Thoracic aorta (tissue), 2 donors: ENCODE measurements around the gene ITM2C. TPM values are rescaled to one million over a fixed set of nuclear protein-coding genes. Genes with fewer than 3 reads are reported as not detected.
A peak's percentile ranks its signal among the peaks of the same experiment; 100 is the strongest.

Experiments
- ATAC-seq: fragments of 150-250 bp; one replicate; pipeline ENCODE4 v1.8.0; 2017; ENCODE audit warnings: low read depth; ENCODE audit not compliant: insufficient number of reproducible peaks, low FRiP score
- DNase-seq: peaks from one replicate; pipeline ENCODE4 v3.0.0-alpha.2; 2020; ENCODE audit warnings: low spot score
- H3K27ac ChIP-seq, 2 donors: fragments of 200-600 bp; sonication (generic); 1 replicate in 1 of 2; 2 replicates in 1 of 2; pipeline ENCODE4 v1.5.1; 2016; ENCODE audit warnings: mild to moderate bottlenecking in 2 of 2, moderate library complexity in 2 of 2
- H3K27me3 ChIP-seq: fragments of 200-600 bp; sonication (generic); replicated peaks from 2 replicates; pipeline ENCODE4 v1.6.0; 2016; ENCODE audit warnings: mild to moderate bottlenecking; ENCODE audit not compliant: insufficient read depth
- H3K36me3 ChIP-seq: fragments of 200-600 bp; sonication (generic); one replicate; pipeline ENCODE4 v1.5.1; 2016
- H3K4me1 ChIP-seq, 2 donors: fragments of 200-600 bp; sonication (generic); 1 replicate in 1 of 2; 2 replicates in 1 of 2; pipeline versions ENCODE4 v1.5.1 to v1.6.0; 2016; ENCODE audit warnings: low read depth in 2 of 2, mild to moderate bottlenecking in 1 of 2; ENCODE audit not compliant: control insufficient read depth in 1 of 2
- H3K4me3 ChIP-seq: fragments of 200-600 bp; sonication (generic); 2 replicates; pipeline ENCODE4 v1.5.1; 2016; ENCODE audit warnings: mild to moderate bottlenecking
- H3K9me3 ChIP-seq: fragments of 200-600 bp; sonication (generic); 2 replicates; pipeline ENCODE4 v1.5.1; 2016
- total RNA-seq, 2 donors: library from RNA; depleted of rRNA; stranded (reverse); fragments of >200 nt; gene quantifications; one replicate each; pipeline versions ENCODE4 v1.1.0 to v1.2.3, GENCODE V29; 2016
- TF ChIP-seq, protein P1 (sequence below): fragments of 200-600 bp; sonication (generic); IDR thresholded peaks from one replicate; pipeline ENCODE4 v1.5.1; 2019; ENCODE audit warnings: antibody characterized with exemption

ITM2C gene
- total RNA-seq, 2 donors from 2014 or later: 65.5 to 70.6 TPM

DNA sequence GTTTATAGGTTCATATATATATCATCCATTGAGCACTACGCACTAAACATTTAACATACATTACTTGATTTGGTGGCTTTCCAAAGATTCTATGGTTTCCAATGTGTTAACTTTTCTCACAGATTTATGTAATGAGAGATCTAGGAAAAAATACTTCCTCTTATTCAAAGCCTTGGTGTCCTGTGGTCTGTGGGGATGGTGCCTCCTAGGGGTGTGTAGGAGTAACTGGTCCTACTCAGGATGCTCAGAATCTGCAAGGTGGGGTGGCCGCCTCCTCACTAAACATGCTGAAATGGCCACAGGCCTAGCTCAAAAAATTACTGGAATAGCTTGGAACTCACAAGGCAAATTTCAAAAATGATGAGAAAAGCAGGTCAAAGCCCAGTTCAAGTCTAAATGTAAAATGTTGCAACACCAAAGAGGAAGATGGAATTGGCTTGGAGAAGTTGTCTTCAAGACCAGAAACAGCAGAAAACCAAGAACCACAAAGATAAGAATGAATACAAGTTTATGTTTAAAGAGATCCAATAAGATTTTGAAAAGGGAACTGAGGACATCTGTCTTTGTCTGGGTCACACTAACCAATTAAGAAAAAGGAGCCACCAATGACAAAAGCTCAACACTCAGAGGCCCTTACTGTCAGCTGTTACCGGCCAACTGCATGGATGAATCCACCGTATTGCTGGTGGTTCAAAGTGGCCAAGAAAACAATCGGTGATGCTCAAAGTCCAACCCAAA is 48.8 kb downstream of the ITM2C start:
- Histone ChIP-seq H3K27me3 (no peaks in the 10 kb centered on the region), H3K27ac (no peak overlapping the region), H3K4me3 (no peak overlapping the region), H3K36me3 (no peaks in the 10 kb centered on the region), H3K9me3 (no peaks in the 10 kb centered on the region), H3K4me1 (no peaks in the 10 kb centered on the region)
- TF ChIP-seq, protein P1, sequence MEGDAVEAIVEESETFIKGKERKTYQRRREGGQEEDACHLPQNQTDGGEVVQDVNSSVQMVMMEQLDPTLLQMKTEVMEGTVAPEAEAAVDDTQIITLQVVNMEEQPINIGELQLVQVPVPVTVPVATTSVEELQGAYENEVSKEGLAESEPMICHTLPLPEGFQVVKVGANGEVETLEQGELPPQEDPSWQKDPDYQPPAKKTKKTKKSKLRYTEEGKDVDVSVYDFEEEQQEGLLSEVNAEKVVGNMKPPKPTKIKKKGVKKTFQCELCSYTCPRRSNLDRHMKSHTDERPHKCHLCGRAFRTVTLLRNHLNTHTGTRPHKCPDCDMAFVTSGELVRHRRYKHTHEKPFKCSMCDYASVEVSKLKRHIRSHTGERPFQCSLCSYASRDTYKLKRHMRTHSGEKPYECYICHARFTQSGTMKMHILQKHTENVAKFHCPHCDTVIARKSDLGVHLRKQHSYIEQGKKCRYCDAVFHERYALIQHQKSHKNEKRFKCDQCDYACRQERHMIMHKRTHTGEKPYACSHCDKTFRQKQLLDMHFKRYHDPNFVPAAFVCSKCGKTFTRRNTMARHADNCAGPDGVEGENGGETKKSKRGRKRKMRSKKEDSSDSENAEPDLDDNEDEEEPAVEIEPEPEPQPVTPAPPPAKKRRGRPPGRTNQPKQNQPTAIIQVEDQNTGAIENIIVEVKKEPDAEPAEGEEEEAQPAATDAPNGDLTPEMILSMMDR: peak; percentile 54
- ATAC-seq: no peak
- DNase-seq: no peak

DNA sequence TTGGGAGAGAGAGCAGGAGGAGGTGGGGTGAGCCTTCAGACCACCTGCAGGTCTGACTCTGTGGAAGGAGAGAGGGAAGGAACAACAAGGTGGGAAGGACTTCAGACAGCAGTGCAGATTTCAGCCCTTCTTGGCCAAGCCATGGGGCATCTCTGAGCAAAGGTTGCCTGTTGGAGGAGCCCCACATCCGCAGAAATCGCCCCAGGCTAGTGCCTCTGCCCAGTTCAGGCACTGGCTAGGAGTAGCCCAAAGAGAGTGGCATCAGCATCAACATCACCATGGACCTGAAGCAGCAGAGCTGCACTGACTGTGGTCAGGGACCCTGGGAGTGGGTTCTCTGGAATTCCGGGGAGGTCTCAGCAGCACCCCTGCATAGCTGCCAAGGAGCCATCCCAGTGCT is 50.1 kb downstream of the ITM2C start:
- ATAC-seq (no peak), DNase-seq (no peak)
- TF ChIP-seq, protein P1: no peak
- no peak overlapping the region for H3K27ac ChIP-seq
- no peaks in the 10 kb centered on the region for H3K36me3 ChIP-seq
- no peak overlapping the region for H3K4me3 ChIP-seq
- H3K4me1 ChIP-seq: no peaks in the 10 kb centered on the region
- H3K9me3 ChIP-seq: no peaks in the 10 kb centered on the region
- no peaks in the 10 kb centered on the region for H3K27me3 ChIP-seq

DNA sequence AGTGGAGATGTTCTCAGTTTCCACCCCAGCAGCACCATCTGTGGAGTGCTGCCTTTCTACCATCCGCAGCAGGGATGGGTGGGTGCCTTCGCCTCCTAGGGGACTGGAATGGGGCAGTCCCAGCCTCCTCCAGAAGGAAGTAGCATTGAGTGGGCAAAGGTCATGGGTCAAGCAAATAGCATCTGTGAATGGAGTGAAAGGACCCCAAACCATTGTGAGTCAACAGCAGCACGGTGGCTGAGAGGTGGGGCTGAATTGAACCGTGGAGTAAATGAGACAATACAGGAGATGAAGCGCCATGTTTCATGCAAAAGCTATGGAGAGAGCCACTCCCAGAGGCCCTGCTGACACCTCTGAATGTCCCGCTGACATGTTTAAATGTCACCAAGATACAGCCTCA is 50.6 kb downstream of the ITM2C start:
- H3K27ac ChIP-seq: no peak overlapping the region
- H3K4me1 ChIP-seq: no peaks in the 10 kb centered on the region
- DNase-seq (no peak), ATAC-seq (no peak)
- H3K4me3 ChIP-seq: no peak overlapping the region
- no peaks in the 10 kb centered on the region for H3K9me3 ChIP-seq
- H3K27me3 ChIP-seq: no peaks in the 10 kb centered on the region
- TF ChIP-seq, protein P1: no peak
- no peaks in the 10 kb centered on the region for H3K36me3 ChIP-seq

DNA sequence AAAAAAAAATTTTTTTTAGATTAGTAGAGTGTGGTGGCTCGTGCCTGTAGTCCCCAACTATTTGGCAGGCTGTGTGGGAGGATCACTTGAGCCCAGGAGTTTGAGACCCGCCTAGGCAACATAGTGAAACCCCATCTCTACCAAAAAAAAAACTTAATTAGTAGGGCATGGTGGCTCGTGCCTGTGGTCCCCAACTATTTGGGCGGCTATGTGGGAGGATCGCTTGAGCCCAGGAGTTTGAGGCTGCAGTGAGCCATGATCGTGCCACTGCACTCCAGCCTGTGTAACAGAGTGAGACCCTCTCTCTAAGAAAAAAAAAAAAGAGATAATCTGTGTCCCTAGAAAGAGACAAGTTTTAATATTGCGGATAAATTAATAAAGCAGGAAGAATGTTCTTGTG is 51.5 kb downstream of the ITM2C start:
- Histone ChIP-seq H3K27ac (no peak overlapping the region), H3K4me1 (no peaks in the 10 kb centered on the region), H3K9me3 (no peaks in the 10 kb centered on the region), H3K36me3 (no peaks in the 10 kb centered on the region), H3K4me3 (no peak overlapping the region), H3K27me3 (no peaks in the 10 kb centered on the region)
- DNase-seq (no peak), ATAC-seq (no peak)
- TF ChIP-seq, protein P1: no peak

DNA sequence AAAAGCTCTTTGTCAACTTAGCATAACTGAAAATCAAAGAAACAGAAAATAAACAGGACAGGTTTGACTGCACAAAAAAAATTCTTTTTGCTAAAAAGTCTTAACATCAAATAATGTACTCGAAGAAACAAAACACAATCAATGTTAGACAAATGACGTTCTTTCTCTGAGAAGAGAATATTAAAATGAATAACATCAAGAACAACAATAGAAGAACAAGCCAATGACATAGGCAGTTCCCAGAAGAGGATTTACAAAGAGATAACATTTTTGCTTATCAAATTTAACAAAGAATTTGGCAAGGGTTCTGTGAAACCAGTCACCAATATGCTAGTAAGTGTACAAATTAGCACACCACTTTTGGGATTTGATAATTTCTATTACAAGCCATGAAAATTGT is 54.5 kb downstream of the ITM2C start:
- DNase-seq (no peak), ATAC-seq (no peak)

More for the DNA sequence above, 54.5 kb downstream of the ITM2C start:
- H3K9me3 ChIP-seq: no peaks in the 10 kb centered on the region
- H3K36me3 ChIP-seq: no peaks in the 10 kb centered on the region
- H3K4me1 ChIP-seq: no peaks in the 10 kb centered on the region
- H3K4me3 ChIP-seq: no peak overlapping the region
- no peaks in the 10 kb centered on the region for H3K27me3 ChIP-seq
- no peak overlapping the region for H3K27ac ChIP-seq
- TF ChIP-seq, protein P1: no peak
